Mesenchymal stem cell (in vitro differentiated cells and primary cell): ENCODE measurements around the gene ERCC4.

Experiments
- DNase-seq: peaks from one replicate; pipeline ENCODE4 v3.0.0-alpha.2; 2013
- H2AFZ ChIP-seq: one replicate; pipeline ENCODE4 v1.6.1; 2013; ENCODE audit warnings: low read depth, mild to moderate bottlenecking, control low read depth, inconsistent platforms, low read length, moderate library complexity
- H2AK5ac ChIP-seq: 2 replicates; pipeline ENCODE4 v1.6.1; 2013; ENCODE audit warnings: low read length, moderate library complexity, mild to moderate bottlenecking, inconsistent platforms; ENCODE audit not compliant: severe bottlenecking
- H2BK120ac ChIP-seq: one replicate; pipeline ENCODE4 v1.6.1; 2013; ENCODE audit warnings: low read depth, mild to moderate bottlenecking, inconsistent platforms, low read length, moderate library complexity
- H2BK12ac ChIP-seq, 2 experiments: one replicate each; pipeline ENCODE4 v1.6.1; 2013; ENCODE audit warnings: inconsistent platforms in 2 of 2, low read length in 2 of 2, mild to moderate bottlenecking in 2 of 2, moderate library complexity in 2 of 2, control low read depth in 1 of 2
- H2BK15ac ChIP-seq: one replicate; pipeline ENCODE4 v1.6.1; 2013; ENCODE audit warnings: mild to moderate bottlenecking, low read depth, inconsistent platforms; ENCODE audit not compliant: poor library complexity, severe bottlenecking
- H2BK5ac ChIP-seq: 2 replicates; pipeline ENCODE4 v1.6.1; 2013; ENCODE audit warnings: low read depth, mild to moderate bottlenecking, low read length, control low read depth, inconsistent platforms; ENCODE audit not compliant: poor library complexity, severe bottlenecking
- H3K14ac ChIP-seq, 2 experiments: one replicate each; pipeline ENCODE4 v1.6.1; 2013; ENCODE audit warnings: inconsistent platforms in 2 of 2, low read length in 2 of 2, control low read depth in 1 of 2, mild to moderate bottlenecking in 1 of 2, moderate library complexity in 1 of 2
- H3K18ac ChIP-seq, 2 experiments: one replicate each; pipeline ENCODE4 v1.6.1; 2013; ENCODE audit warnings: inconsistent platforms in 2 of 2, low read length in 2 of 2, control low read depth in 1 of 2, low read depth in 1 of 2, mild to moderate bottlenecking in 1 of 2
- H3K23ac ChIP-seq, 2 experiments: one replicate each; pipeline ENCODE4 v1.6.1; 2013; ENCODE audit warnings: inconsistent platforms in 2 of 2, low read length in 2 of 2, mild to moderate bottlenecking in 2 of 2, moderate library complexity in 2 of 2, control low read depth in 1 of 2
- H3K27ac ChIP-seq: 2 replicates; pipeline ENCODE4 v1.5.1; 2013; ENCODE audit warnings: mild to moderate bottlenecking, moderate library complexity, low read length, control low read depth, inconsistent platforms; ENCODE audit not compliant: poor library complexity, severe bottlenecking
- H3K27me3 ChIP-seq, 2 experiments: 2 replicates each; pipeline versions ENCODE4 v1.6.1 to v1.7.0; 2013; ENCODE audit warnings: low read length in 2 of 2, mild to moderate bottlenecking in 2 of 2, moderate library complexity in 2 of 2, control low read depth in 1 of 2, inconsistent platforms in 1 of 2; ENCODE audit not compliant: control insufficient read depth in 1 of 2, insufficient read depth in 1 of 2
- H3K36me3 ChIP-seq, 2 experiments: 2 replicates each; pipeline versions ENCODE4 v1.6.1 to v1.7.0; 2013; ENCODE audit warnings: low read length in 2 of 2, control low read depth in 1 of 2, inconsistent platforms in 1 of 2, low read depth in 1 of 2, mild to moderate bottlenecking in 1 of 2; ENCODE audit not compliant: insufficient read depth in 2 of 2, control insufficient read depth in 1 of 2
- H3K4ac ChIP-seq, 2 experiments: one replicate each; pipeline ENCODE4 v1.6.1; 2013; ENCODE audit warnings: inconsistent platforms in 2 of 2, low read length in 2 of 2, mild to moderate bottlenecking in 2 of 2, moderate library complexity in 2 of 2, control low read depth in 1 of 2, low read depth in 1 of 2
- H3K4me1 ChIP-seq: 2 replicates; pipeline ENCODE4 v1.6.1; 2013; ENCODE audit warnings: low read depth, low read length, control low read depth; ENCODE audit not compliant: control insufficient read depth, insufficient read depth
- H3K4me2 ChIP-seq: 2 replicates; pipeline ENCODE4 v1.6.1; 2013; ENCODE audit warnings: low read length, mild to moderate bottlenecking, inconsistent platforms; ENCODE audit not compliant: poor library complexity, severe bottlenecking
- H3K4me3 ChIP-seq, 2 experiments: 2 replicates each; pipeline versions ENCODE4 v1.5.1 to v1.7.0; 2013; ENCODE audit warnings: low read length in 2 of 2, mild to moderate bottlenecking in 2 of 2, control low read depth in 1 of 2, low read depth in 1 of 2; ENCODE audit not compliant: insufficient read depth in 1 of 2
- H3K79me1 ChIP-seq: replicated peaks from 2 replicates; pipeline ENCODE4 v1.6.1; 2013; ENCODE audit warnings: mild to moderate bottlenecking, control low read depth, low read length, inconsistent platforms; ENCODE audit not compliant: poor library complexity, severe bottlenecking
- H3K9ac ChIP-seq: 2 replicates; pipeline ENCODE4 v1.7.0; 2013; ENCODE audit warnings: mild to moderate bottlenecking, low read length, moderate library complexity
- H3K9me3 ChIP-seq: 2 replicates; pipeline ENCODE4 v1.7.0; 2013; ENCODE audit warnings: mild to moderate bottlenecking, low read length; ENCODE audit not compliant: control insufficient read depth
- H4K8ac ChIP-seq: one replicate; pipeline ENCODE4 v1.6.1; 2013; ENCODE audit warnings: inconsistent platforms, mild to moderate bottlenecking, low read length, moderate library complexity
- H4K91ac ChIP-seq: one replicate; pipeline ENCODE4 v1.6.1; 2013; ENCODE audit warnings: mild to moderate bottlenecking, low read length, inconsistent platforms
- WGBS: methylation state at CpG from one replicate; pipeline ENCODE4 v1.1.7; 2013; ENCODE audit warnings: mixed read lengths; 5-methylcytosine and 5-hydroxymethylcytosine counted together

Gene ERCC4

GRCh38 chr16:13984794-13985193 is 64.8 kb downstream of the ERCC4 start:
- H3K79me1 ChIP-seq, result no peaks in the 10 kb centered on the region
- H3K27me3 ChIP-seq, result no peaks in the 10 kb centered on the region
- H3K9me3 ChIP-seq, result peaks cover 16% of the 10 kb centered on the region
- no peak overlapping the region for H3K18ac ChIP-seq
- H3K14ac ChIP-seq, result no peak overlapping the region
- H3K4me2 ChIP-seq, result no peak overlapping the region
- H4K91ac ChIP-seq, result no peak overlapping the region
- no peak for DNase-seq
- no peak overlapping the region for H3K4ac ChIP-seq
- no peak overlapping the region for H2BK15ac ChIP-seq
- no peak overlapping the region for H4K8ac ChIP-seq
- no peak overlapping the region for H2BK12ac ChIP-seq
- H3K4me3 ChIP-seq, result no peak overlapping the region
- H2BK120ac ChIP-seq, result no peak overlapping the region
- no peaks in the 10 kb centered on the region for H3K4me1 ChIP-seq
- no peak overlapping the region for H3K9ac ChIP-seq
- 94% methylated on average over 3 of the region's 8 CpGs for WGBS
- no peak overlapping the region for H2BK5ac ChIP-seq
- no peak overlapping the region for H3K27ac ChIP-seq
- H3K36me3 ChIP-seq, result no peaks in the 10 kb centered on the region
- H2AK5ac ChIP-seq, result no peak overlapping the region
- no peak overlapping the region for H3K23ac ChIP-seq
- H2AFZ ChIP-seq, result no peak overlapping the region

- Histone ChIP-seq H3K18ac (no peak overlapping the region), H2BK5ac (no peak overlapping the region), H2BK12ac (no peak overlapping the region), H3K9ac (no peak overlapping the region), H4K91ac (no peak overlapping the region), H3K27me3 (peaks cover 3 to 5% of the 10 kb centered on the region in 2 experiments), H2AFZ (no peak overlapping the region), H3K14ac (no peak overlapping the region), H3K4me3 (no peak overlapping the region), H3K4me2 (no peak overlapping the region), H3K4ac (no peak overlapping the region), H3K79me1 (no peaks in the 10 kb centered on the region), H2BK15ac (no peak overlapping the region), H3K9me3 (no peaks in the 10 kb centered on the region), H3K27ac (no peak overlapping the region), H3K23ac (no peak overlapping the region), H3K36me3 (no peaks in the 10 kb centered on the region), H2BK120ac (no peak overlapping the region), H2AK5ac (no peak overlapping the region), H4K8ac (no peak overlapping the region), H3K4me1 (no peaks in the 10 kb centered on the region)
- DNase-seq, result no peak
- WGBS, result 100% methylated on average over 1 of the region's 1 CpG
Measured at GRCh38 chr16:13988038-13988437, 68.1 kb downstream of the ERCC4 start.

GRCh38 chr16:13992322-13992721 is 72.4 kb downstream of the ERCC4 start:
- Histone ChIP-seq H3K79me1 (no peaks in the 10 kb centered on the region), H3K4me1 (no peaks in the 10 kb centered on the region), H2BK120ac (no peak overlapping the region), H3K27ac (no peak overlapping the region), H3K4ac (no peak overlapping the region), H3K23ac (no peak overlapping the region), H3K4me2 (no peak overlapping the region), H2BK15ac (no peak overlapping the region), H3K14ac (no peak overlapping the region), H3K9me3 (no peaks in the 10 kb centered on the region), H3K18ac (no peak overlapping the region), H3K36me3 (no peaks in the 10 kb centered on the region), H3K27me3 (peaks cover 3 to 5% of the 10 kb centered on the region in 2 experiments), H3K4me3 (no peak overlapping the region), H4K8ac (no peak overlapping the region), H3K9ac (no peak overlapping the region), H2AFZ (no peak overlapping the region), H2AK5ac (no peak overlapping the region), H4K91ac (no peak overlapping the region), H2BK12ac (no peak overlapping the region), H2BK5ac (no peak overlapping the region)
- WGBS, result 96% methylated on average over 5 of the region's 6 CpGs
- no peak for DNase-seq

- H4K91ac ChIP-seq, result no peak overlapping the region
- H3K9me3 ChIP-seq, result no peaks in the 10 kb centered on the region
- H3K4me2 ChIP-seq, result no peak overlapping the region
- no peak overlapping the region for H3K4ac ChIP-seq
- H2BK12ac ChIP-seq, result no peak overlapping the region
- no peak overlapping the region for H2BK15ac ChIP-seq
- H3K27me3 ChIP-seq, result peaks cover 3 to 5% of the 10 kb centered on the region in 2 experiments
- H3K9ac ChIP-seq, result no peak overlapping the region
- no peak overlapping the region for H3K4me3 ChIP-seq
- H3K23ac ChIP-seq, result no peak overlapping the region
- no peak overlapping the region for H4K8ac ChIP-seq
- H3K14ac ChIP-seq, result no peak overlapping the region
- H3K27ac ChIP-seq, result no peak overlapping the region
- no peak for DNase-seq
- H2BK5ac ChIP-seq, result no peak overlapping the region
- H3K4me1 ChIP-seq, result peaks cover 1% of the 10 kb centered on the region
- H2AFZ ChIP-seq, result no peak overlapping the region
- no peak overlapping the region for H2BK120ac ChIP-seq
- H3K36me3 ChIP-seq, result no peaks in the 10 kb centered on the region
- no peaks in the 10 kb centered on the region for H3K79me1 ChIP-seq
- H2AK5ac ChIP-seq, result no peak overlapping the region
- 92% methylated on average over 3 of the region's 4 CpGs for WGBS
- H3K18ac ChIP-seq, result no peak overlapping the region
Measured at GRCh38 chr16:13992976-13993375, 73.0 kb downstream of the ERCC4 start.
